Stimulated activated CD8-positive, alpha-beta memory T cell treated with anti-CD3 and anti-CD28 coated beads, Interleukin-4, amount 100 ng/mL, for 24 hours (primary cell): ENCODE data around the gene GRIK2.
"Not testable (repeated sequence)": the region's sequence is repeated elsewhere in the genome, so short reads cannot be mapped to it uniquely, and the experiment has no call there.

ENCODE experiments used
- DNase-seq: peaks from one replicate; pipeline ENCODE4 v3.0.0-alpha.2; 2020; ENCODE audit warnings: low read depth

Gene GRIK2

GRCh38 chr6:101393251-101393828 lies at the start of gene GRIK2:
Gene GRIK2, plus strand, starts transcription at chr6:101393708.
- no peak for DNase-seq

DNA sequence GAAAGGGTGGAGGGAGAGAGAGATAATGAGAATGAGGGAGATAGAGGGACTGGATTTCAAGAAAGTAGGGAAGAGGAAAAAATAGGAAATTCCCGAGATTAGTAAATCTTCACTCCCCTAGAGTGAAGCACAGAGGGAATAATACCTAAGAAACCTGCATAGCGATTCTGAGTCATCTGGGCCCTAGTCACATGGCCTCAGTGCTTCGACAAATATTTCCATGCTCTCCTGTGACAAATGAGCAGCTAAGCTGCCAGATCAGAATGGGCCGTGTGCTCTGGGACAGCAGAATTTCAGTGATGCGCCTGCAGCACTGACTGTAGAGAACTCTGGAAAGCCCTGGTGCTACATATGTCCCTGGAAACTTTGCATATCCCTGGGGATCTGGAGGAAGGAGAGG lies 48.6 kb upstream of the GRIK2 start:
- DNase-seq: no peak

- DNase-seq: no peak
Observed at GRCh38 chr6:101348816-101349215, 44.7 kb upstream of the GRIK2 start.

- not testable (repeated sequence) for DNase-seq
Observed at GRCh38 chr6:101350631-101351030, 42.9 kb upstream of the GRIK2 start.

- DNase-seq: no peak
Observed at GRCh38 chr6:101351173-101351572, 42.3 kb upstream of the GRIK2 start.

DNA sequence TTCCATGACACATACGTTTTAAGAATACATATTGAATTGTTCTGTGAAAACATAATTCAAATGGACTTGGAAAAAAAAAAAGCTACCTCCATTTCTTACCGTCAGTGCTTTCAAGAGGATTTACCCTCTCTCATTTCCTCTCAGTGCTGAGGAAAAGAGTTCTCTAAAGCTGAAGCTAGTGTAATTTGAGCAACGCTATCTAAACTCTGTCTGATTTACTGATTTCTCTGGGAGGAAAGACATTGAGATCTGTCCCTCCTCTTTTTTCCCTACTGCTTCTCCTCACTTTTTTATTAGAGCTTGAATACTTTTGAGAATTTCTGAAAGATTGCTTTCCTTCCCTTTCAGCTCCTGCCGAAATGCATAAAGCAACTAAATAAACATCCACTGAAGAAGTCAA lies 41.2 kb upstream of the GRIK2 start:
- DNase-seq: no peak

GRCh38 chr6:101365181-101365580 lies 28.3 kb upstream of the GRIK2 start:
- DNase-seq: no peak

GRCh38 chr6:101379926-101380325 lies 13.6 kb upstream of the GRIK2 start:
- DNase-seq: no peak

- DNase-seq: no peak
Observed at GRCh38 chr6:101380897-101381630, 12.4 kb upstream of the GRIK2 start.

GRCh38 chr6:101383747-101384146 lies 9.8 kb upstream of the GRIK2 start:
- not testable (repeated sequence) for DNase-seq

DNA sequence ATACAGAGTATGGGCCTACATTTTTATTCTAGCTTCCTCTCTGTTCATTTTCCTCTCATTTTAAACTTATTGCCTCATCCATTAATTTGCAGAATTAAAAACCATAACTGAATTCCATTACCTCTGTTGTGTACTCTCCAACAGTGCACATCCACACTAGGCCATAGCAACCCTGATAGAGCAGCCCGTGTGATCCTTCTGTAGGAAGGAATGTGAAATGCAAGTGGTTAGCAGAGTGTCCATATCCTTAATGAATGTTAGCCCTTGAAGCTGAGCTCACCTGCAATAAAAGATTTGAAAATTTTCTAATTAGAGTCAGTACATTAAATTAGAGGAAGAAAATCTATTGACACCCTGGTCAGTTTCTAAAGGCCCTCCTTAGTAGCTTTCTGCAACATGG lies 6.5 kb upstream of the GRIK2 start:
- no peak for DNase-seq

DNA sequence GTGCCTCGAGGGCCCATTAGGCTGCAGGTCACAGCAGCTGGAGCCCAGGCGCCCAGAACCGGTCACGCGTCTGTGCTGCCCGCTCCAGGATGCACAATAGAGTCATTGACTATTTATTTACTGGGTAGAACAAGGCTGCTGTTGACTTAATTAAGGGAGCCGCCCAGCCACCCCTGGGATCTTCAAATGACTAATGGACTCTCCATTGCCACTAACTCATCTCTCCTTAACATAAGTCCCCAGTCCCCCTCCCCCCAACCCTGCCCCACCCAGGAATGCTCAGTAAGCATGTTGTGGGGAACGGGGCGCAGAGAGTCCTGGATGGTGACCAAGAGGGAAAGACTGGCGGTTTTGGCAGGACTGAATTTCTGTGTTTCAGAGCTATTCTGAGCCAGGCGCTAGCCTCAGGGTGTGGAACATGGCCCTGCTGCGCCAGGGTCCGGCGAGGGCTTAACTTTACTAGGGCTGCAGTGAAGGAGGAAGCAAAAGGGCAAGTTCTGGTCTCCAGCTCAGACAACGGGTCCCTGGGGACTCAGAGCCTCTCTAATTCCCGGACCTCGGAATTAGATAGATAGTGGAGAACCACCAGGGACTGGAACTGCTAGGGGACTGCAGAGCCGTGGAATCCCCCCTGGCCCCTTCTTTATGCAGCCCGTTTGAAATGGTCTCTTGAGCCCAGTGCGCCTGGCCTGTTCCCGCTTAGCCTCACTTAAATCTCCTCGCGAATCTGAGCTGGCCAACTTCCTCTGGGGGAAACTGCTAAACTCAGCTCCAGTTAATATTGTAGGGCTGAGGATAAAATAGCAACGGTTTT lies 1.5 kb upstream of the GRIK2 start:
- DNase-seq: no peak

DNA sequence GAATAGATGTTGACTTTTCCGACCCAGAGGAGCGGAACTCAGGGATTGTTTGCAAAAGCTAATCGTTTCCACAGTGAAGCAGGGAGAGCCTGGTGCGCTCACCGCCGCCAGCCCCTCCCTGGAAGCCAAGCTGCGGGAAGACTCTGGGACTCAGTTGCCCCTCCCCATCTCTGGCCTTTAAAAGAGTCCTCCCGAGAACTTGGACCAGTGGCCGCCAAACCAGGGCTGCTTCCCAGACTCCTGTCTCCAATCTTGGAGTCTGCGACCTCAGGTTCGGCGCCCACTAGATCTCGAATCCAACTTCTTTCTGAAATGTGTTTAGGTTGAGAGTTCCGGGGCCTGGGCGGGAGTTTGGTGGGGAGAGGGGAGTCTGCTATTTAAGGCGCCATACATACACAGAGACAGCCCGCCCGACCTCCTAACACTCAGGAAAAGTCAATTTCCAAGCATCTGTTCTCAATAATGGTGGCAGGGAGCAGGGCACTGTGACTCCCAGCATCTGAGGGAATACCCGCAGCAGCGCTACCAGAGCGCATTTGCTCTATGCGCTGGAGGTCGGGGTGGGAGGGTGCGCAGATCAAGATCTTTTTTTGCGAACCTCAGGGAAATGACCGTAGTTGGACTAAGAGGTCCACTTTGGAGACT lies 800 bp upstream of the GRIK2 start:
- DNase-seq: no peak

DNA sequence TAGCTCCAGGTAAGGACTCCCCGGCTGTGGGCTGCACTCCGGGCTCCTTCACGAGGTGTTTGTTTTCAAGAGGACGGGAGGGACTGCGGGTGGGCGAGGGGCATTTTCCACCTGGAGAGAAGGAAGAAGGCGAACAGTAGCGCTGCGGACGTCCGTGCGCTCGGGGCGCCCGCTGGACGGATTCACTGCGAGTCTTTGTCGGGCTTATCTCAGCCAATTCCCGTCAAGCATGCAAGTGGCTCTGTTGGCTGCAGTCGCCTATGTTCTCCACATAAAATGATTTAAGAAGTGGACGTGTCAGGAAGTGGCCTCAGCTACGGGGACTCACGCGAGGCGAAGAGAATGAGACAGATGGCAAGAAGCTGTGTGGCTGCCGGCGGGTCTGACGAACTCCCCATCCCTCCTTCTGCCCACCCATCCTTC lies 332 bp downstream of the GRIK2 start:
- no peak for DNase-seq

GRCh38 chr6:101394936-101395335 lies 1.4 kb downstream of the GRIK2 start:
- DNase-seq: no peak

- DNase-seq: no peak
Observed at GRCh38 chr6:101395345-101395744, 1.8 kb downstream of the GRIK2 start.

DNA sequence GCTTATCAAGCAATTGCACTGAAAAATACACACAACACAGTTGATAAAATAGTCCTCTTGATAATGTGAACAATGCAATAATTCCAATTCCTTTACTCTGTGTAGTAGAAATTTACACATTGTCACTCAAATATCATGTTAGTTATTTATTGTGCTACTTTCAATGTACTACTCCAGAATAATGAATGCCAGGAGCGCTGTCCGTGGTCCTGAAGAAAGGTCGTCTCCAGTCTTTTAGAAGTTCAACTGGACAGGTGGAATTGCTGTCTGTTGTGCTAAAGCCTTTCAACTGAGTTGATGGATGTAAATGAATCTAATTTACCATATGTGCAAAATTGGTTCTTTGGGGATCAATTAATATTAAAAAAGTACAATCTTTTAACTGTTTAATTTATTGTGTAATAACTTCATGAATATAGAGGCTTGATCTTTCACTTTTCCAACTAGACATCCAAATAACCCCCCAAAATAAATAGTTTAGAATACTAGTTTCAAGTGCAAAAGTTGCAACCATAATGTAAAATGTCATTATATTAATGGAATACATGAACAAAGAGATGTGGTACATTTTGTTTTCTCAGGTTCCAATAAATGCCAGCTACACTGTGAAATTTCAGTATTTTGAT lies 3.2 kb downstream of the GRIK2 start:
- DNase-seq: no peak

DNA sequence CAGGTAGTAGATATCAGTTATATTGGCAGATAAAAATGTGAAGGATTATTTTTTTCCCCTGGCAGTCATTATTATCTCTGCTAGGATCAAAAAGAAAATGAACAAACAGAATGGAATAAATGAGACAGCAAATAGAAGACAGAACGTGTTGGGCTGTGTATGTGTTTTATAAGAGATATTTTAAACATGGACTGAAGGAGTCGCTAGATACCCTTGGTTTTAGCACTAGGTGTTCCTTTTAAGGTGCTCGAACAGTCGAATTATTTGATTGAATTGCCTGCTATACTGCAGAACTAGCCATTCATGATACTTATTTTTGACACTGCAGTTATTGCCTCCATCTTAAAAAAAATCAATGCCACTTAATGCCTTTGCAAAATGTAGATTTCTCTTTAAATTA lies 3.7 kb downstream of the GRIK2 start:
- DNase-seq: no peak

DNA sequence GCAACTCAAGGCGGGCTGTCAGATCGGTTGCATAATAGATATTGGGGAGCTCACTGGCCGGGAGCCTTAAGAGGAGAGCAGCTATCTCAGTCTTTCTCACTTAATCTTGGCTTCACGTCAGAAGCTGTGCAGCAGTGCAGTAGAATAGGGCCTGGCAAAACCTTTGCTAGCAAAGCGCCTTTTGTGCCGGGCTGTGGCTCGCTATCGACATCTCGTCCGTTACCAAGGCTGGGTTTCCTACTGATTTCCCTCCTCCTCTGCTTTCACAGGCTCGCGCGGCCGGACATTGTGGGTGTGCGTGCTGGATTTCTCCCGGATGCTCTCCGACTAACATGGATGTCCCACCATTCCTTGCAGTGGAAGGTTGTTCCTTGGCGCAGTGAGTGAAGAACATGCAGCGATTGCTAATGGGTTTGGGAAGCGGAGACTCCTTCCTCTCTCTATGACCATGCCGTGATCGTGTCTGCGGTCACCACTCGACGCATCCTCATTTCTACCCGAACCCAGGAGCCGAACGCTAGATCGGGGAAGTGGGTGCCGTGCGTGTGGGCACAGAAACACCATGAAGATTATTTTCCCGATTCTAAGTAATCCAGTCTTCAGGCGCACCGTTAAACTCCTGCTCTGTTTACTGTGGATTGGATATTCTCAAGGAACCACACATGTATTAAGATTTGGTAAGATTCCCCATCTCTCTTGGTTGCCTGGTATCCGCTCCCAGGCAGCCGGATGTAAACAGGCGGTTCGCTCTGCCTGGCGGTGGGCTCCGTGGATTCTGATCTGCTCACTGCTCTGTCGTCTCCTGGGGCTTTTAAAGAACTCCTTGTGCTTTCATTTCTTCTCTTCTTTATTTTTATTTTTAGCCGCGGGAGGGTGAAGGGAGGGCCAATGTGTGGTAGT lies 5.5 kb downstream of the GRIK2 start:
- no peak for DNase-seq

- no peak for DNase-seq
Observed at GRCh38 chr6:101399616-101400162, 6.2 kb downstream of the GRIK2 start.
